AG09309 (cell line): ENCODE data around the gene SYNE1.
"Not testable (repeated sequence)": the region's sequence is repeated elsewhere in the genome, so short reads cannot be mapped to it uniquely, and the experiment has no call there.

ENCODE experiments used
- DNase-seq: peaks from one replicate; pipeline ENCODE4 v3.0.0-alpha.2; 2010; ENCODE audit warnings: low read depth
- H3K4me3 ChIP-seq: 2 replicates; pipeline ENCODE4 v1.5.1; 2011; ENCODE audit warnings: mild to moderate bottlenecking, low read depth, low read length, moderate library complexity; ENCODE audit not compliant: control insufficient read depth
- TF ChIP-seq, protein P1 (sequence below): IDR thresholded peaks from 2 replicates; pipeline ENCODE4 v1.5.1; 2011; ENCODE audit warnings: mild to moderate bottlenecking, low read depth, low read length, inconsistent platforms; ENCODE audit not compliant: insufficient read depth, control insufficient read depth; ENCODE audit errors: missing control alignments

SYNE1 gene, protein sequence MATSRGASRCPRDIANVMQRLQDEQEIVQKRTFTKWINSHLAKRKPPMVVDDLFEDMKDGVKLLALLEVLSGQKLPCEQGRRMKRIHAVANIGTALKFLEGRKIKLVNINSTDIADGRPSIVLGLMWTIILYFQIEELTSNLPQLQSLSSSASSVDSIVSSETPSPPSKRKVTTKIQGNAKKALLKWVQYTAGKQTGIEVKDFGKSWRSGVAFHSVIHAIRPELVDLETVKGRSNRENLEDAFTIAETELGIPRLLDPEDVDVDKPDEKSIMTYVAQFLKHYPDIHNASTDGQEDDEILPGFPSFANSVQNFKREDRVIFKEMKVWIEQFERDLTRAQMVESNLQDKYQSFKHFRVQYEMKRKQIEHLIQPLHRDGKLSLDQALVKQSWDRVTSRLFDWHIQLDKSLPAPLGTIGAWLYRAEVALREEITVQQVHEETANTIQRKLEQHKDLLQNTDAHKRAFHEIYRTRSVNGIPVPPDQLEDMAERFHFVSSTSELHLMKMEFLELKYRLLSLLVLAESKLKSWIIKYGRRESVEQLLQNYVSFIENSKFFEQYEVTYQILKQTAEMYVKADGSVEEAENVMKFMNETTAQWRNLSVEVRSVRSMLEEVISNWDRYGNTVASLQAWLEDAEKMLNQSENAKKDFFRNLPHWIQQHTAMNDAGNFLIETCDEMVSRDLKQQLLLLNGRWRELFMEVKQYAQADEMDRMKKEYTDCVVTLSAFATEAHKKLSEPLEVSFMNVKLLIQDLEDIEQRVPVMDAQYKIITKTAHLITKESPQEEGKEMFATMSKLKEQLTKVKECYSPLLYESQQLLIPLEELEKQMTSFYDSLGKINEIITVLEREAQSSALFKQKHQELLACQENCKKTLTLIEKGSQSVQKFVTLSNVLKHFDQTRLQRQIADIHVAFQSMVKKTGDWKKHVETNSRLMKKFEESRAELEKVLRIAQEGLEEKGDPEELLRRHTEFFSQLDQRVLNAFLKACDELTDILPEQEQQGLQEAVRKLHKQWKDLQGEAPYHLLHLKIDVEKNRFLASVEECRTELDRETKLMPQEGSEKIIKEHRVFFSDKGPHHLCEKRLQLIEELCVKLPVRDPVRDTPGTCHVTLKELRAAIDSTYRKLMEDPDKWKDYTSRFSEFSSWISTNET (N-terminal part only)

DNA sequence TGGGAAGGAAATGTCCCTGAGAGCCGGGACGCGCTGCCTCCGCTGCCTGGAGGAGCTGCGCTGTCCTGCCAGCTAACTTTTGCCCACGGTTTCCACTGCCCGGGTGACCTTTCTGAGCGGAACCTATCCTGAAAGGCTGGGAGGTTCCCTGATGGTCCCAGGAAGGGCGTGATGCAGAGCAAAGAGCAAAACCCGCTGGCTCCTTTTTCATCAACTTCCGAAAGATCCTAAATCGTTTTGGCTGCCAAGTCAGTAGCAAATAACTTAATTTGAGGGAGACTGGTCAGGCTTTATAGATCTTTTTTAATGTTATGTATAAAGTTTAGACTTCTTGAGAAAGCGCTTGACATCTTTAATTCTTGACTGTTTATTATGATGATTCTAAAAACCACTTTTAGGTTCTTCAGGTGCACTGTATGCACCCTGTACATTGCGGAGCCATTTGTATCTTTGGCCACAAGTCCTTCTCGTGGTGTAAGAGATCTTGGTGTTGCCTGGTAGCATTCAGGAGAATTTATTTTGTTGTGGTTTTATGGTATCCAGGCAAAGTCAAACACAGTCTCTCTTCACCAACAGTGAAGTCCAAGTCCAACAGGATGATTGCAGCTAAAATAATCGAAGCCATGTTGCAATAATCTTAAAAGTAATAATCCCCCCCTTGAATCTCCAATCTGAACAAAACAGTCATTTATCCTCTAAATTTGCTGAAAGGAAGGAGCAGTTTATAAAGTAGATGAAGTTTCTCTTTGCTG is at the start of gene SYNE1:
Gene SYNE1, minus strand, starts transcription at position 67 of the 752 bp plus-strand sequence. CDS start 9,031 bp downstream, outside the sequence.
- peak within 1 kb of the TSS; percentile 63 for H3K4me3 ChIP-seq
- DNase-seq, result no peak
- TF ChIP-seq, protein P1, sequence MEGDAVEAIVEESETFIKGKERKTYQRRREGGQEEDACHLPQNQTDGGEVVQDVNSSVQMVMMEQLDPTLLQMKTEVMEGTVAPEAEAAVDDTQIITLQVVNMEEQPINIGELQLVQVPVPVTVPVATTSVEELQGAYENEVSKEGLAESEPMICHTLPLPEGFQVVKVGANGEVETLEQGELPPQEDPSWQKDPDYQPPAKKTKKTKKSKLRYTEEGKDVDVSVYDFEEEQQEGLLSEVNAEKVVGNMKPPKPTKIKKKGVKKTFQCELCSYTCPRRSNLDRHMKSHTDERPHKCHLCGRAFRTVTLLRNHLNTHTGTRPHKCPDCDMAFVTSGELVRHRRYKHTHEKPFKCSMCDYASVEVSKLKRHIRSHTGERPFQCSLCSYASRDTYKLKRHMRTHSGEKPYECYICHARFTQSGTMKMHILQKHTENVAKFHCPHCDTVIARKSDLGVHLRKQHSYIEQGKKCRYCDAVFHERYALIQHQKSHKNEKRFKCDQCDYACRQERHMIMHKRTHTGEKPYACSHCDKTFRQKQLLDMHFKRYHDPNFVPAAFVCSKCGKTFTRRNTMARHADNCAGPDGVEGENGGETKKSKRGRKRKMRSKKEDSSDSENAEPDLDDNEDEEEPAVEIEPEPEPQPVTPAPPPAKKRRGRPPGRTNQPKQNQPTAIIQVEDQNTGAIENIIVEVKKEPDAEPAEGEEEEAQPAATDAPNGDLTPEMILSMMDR, result no peak

DNA sequence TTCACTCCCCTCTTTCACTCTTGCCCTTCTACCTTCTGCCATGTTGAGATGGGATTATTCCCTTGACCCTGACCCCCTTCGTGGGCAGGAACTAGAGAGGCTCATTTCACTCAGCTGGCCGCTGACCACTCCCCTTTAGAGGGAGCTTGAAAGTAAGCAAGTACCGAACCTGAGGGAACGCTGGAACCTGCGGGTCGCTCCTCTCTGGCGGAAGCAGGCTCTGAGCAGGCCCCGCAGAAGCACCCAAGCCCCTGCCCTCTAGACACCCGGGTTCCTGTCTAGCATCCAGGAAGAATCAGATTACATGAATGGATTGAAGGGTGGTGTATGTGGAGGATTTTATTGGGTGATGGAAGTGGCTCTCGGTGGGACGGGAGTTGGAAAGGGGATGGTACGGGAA is 48.7 kb upstream of the SYNE1 start:
- TF ChIP-seq, protein P1, result no peak
- no peak for DNase-seq
- H3K4me3 ChIP-seq, result no peak overlapping the region

DNA sequence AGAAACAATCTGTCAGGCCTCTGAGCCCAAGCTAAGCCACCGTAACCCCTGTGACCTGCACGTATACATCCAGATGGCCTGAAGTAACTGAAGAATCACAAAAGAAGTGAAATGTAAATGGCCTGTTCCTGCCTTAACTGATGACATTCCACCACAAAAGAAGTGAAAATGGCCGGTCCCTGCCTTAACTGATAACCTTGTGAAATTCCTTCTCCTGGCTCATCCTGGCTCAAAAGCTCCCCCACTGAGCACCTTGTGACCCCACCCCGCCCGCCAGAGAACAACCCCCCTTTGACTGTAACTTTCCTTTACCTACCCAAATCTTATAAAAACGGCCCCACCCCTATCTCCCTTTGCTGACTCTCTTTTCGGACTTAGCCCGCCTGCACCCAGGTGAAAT is 45.8 kb upstream of the SYNE1 start:
- not testable (repeated sequence) for DNase-seq

DNA sequence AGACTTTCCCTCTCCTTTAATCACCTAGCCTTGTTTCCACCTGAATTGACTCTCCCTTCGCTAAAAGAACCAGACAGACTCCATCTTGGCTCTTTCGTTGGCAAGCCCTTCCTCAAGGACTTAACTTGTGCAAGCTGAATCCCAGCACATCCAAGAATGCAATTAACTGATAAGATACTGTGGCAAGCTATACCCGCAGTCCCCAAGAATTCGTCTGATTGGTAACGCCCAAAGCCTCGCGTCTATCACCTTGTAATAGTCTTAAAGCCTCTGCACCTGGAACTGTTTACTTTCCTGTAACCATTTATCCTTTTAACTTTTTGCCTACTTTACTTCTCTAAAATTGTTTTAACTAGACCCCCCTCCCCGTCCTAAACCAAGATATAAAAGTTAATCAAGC is 45.0 kb upstream of the SYNE1 start:
- DNase-seq, result no peak
- no peak overlapping the region for H3K4me3 ChIP-seq
- TF ChIP-seq, protein P1, result no peak

More for the DNA sequence above, 45.8 kb upstream of the SYNE1 start:
- H3K4me3 ChIP-seq, result not testable (repeated sequence)

DNA sequence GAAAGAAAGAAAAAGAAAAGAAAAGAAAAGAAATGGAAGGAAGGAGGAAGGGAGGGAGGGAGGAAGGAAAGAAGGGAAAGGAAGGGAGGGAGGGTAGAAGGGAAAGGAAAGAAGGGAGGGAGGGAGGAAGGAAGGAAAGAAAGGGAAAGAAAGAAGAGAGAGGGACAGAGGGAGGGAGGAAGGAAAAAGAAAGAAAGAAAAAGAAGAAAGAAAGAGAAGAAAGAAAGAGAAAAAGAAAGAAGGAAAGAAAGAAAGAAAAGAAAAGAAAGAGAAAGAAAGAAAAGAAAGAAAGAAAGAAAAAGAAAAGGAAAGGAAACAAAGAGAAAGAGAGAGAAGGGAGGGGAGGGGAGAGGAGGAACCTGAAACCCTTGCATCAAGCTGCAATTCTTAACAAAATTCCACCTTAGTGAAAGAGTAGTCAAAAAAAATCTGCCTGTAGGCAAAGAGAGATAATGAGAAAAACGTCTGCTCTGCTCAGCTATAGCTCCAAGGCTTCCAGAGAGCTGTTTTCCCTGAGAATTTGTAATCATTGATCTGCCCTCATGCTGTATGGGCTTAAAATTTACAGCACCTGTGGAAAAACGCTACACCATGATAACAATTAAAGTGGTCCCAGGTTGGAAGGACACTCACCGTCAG is 43.8 kb upstream of the SYNE1 start:
- no peak overlapping the region for H3K4me3 ChIP-seq
- DNase-seq, result no peak
- TF ChIP-seq, protein P1, result no peak

DNA sequence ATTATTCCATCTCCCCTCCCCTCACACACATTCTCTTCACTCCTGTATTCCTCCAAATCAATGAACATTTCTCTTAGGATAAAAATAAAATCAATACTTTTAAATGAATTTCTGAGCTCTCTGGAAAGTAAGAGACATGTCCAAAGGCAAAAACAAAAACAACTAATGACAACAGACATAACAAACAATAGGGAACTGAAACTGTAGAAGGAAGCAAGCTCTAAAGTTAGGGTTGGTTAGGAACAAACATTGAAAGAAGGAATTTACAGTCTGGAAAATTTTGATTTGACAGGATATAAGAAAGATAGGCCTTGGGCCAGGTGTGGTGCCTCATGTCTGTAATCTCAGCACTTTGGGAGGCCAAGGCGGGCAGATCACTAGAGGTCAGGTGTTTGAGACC is 43.0 kb upstream of the SYNE1 start:
- TF ChIP-seq, protein P1, result no peak
- H3K4me3 ChIP-seq, result no peak overlapping the region
- no peak for DNase-seq
